Panc1 (cell line): ENCODE measurements around the gene CYGB. TPM values are rescaled to one million over a fixed set of nuclear protein-coding genes. Genes with fewer than 3 reads are reported as not detected.

ENCODE experiments used
- ATAC-seq: fragments of 200-7000 bp; cut with Tn5 transposase; 2 replicates; pipeline ENCODE4 v1.9.1; 2020; ENCODE audit warnings: mild to moderate bottlenecking, moderate library complexity
- BruUV-seq: library from RNA; stranded (reverse); fragments of 400-500 nt; replicated peaks from 2 replicates; lab custom pipeline; 2021; lab: Mats Ljungman, UMichigan
- CTCF ChIA-PET: fragments of 300-600 bp; sonication (Branson Sonifier 250); formaldehyde crosslinking; loops from one replicate; lab custom pipeline; 2022; ENCODE audit warnings: antibody characterized with exemption; lab: Charles Lee
- POLR2A ChIA-PET: fragments of 300-600 bp; sonication (Branson Sonifier 250); formaldehyde crosslinking; loops from one replicate; lab custom pipeline; 2022; ENCODE audit warnings: antibody characterized with exemption; lab: Charles Lee
- DNase-seq: peaks from one replicate; pipeline ENCODE4 v3.0.0-alpha.2; 2010; ENCODE audit warnings: low read depth, low spot score
- H3K27ac ChIP-seq: 2 replicates; pipeline ENCODE4 v1.5.1; 2011; ENCODE audit warnings: mild to moderate bottlenecking, low read length, inconsistent platforms
- H3K27me3 ChIP-seq: fragments of 200-500 bp; sonication (Bioruptor generic); 2 replicates; pipeline ENCODE4 v1.6.0; 2014; ENCODE audit warnings: low read length, inconsistent platforms; ENCODE audit not compliant: control insufficient read depth, insufficient read depth
- H3K36me3 ChIP-seq: fragments of 200-500 bp; sonication (Bioruptor generic); 2 replicates; pipeline ENCODE4 v1.5.1; 2014; ENCODE audit warnings: inconsistent platforms, mild to moderate bottlenecking, low read length, moderate library complexity; ENCODE audit not compliant: control insufficient read depth, insufficient read depth
- H3K4me1 ChIP-seq: 2 replicates; pipeline ENCODE4 v1.5.1; 2011; ENCODE audit warnings: inconsistent platforms, mild to moderate bottlenecking, low read length, moderate library complexity; ENCODE audit not compliant: control insufficient read depth, insufficient read depth
- H3K4me3 ChIP-seq, 2 experiments: 2 replicates each; pipeline ENCODE4 v1.5.1; 2011 to 2012; ENCODE audit warnings: low read depth in 2 of 2, low read length in 2 of 2, mild to moderate bottlenecking in 2 of 2, inconsistent platforms in 1 of 2, moderate library complexity in 1 of 2
- H3K9me3 ChIP-seq: fragments of 200-500 bp; sonication (Bioruptor generic); 2 replicates; pipeline ENCODE4 v1.5.1; 2014; ENCODE audit warnings: low read depth, mild to moderate bottlenecking, inconsistent platforms, low read length, moderate library complexity; ENCODE audit not compliant: control insufficient read depth, insufficient read depth
- POLR2AphosphoS5 ChIP-seq: IDR thresholded peaks from 2 replicates; pipeline ENCODE4 v1.6.1; 2012; ENCODE audit warnings: mild to moderate bottlenecking, low read depth, low read length, moderate library complexity
- SIN3A ChIP-seq: IDR thresholded peaks from 2 replicates; pipeline ENCODE4 v1.6.1; 2012; ENCODE audit warnings: low read depth, mild to moderate bottlenecking, low read length, moderate library complexity, borderline replicate concordance; ENCODE audit not compliant: insufficient read depth
- TCF7L2 ChIP-seq: IDR thresholded peaks from 2 replicates; pipeline ENCODE4 v1.6.1; 2011; ENCODE audit warnings: mild to moderate bottlenecking, low read depth, low read length, inconsistent platforms
- in situ Hi-C: cut with HindIII; loops from 2 replicates; pipeline ENCODE4 v1.10.0; 2016; ENCODE audit warnings: low sequenced_read_pairs, low pct_unique_long_range_greater_than_20kb
- intact Hi-C: fragments of 100-400 bp; cut with micrococcal nuclease; formaldehyde crosslinking; loops from one replicate; pipeline ENCODE4 v1.10.0; 2022; ENCODE audit not compliant: unreplicated experiment
- total RNA-seq: library from RNA; stranded (reverse); gene quantifications from one replicate; pipeline ENCODE4 v1.2.1, GENCODE V29; 2021; ENCODE audit not compliant: unreplicated experiment
- TF ChIP-seq, protein P1 (sequence below), 2 experiments: IDR thresholded peaks; 2 replicates each; pipeline ENCODE4 v1.6.1; 2011 to 2012; ENCODE audit warnings: low read depth in 2 of 2, control low read depth in 1 of 2, low read length in 1 of 2, mild to moderate bottlenecking in 1 of 2, moderate library complexity in 1 of 2; ENCODE audit not compliant: insufficient read depth in 1 of 2
- TF ChIP-seq, protein P2 (sequence below): fragments of 450-650 bp; IDR thresholded peaks from 2 replicates; pipeline ENCODE4 v1.5.1; 2017; ENCODE audit warnings: mild to moderate bottlenecking

Gene CYGB
- total RNA-seq, 1 experiment from 2014 or later, result 6.0 TPM

DNA sequence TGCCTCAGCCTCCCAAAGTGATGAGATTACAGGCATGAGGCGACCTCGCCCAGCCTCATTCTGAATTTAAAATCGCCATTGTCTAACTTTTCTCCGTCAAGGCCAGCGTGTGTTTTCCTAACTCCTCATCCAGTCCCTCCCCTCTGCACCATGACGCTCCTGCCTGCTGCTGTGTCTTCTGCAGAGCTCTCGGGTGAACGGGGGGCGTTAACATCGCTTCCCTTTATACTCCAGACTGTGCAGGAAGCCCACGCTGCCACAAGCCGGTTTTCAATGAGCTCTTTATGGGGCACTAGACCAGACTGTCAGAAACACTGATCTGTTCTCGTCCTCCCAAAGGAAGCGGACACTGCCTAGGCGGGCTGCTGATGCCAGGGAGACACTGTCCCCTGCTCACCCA lies 56.9 kb downstream of the CYGB start:
- CTCF ChIA-PET, result interaction anchor here (0.6 kb wide), 1 partner anchor 264 kb away, joined by 3 read pairs; no protein-coding TSS in a partner anchor
- H3K36me3 ChIP-seq, result no peaks in the 10 kb centered on the region
- no peak for TF ChIP-seq POLR2AphosphoS5
- TF ChIP-seq TCF7L2, result no peak
- no peak for TF ChIP-seq SIN3A
- TF ChIP-seq, protein P1, sequence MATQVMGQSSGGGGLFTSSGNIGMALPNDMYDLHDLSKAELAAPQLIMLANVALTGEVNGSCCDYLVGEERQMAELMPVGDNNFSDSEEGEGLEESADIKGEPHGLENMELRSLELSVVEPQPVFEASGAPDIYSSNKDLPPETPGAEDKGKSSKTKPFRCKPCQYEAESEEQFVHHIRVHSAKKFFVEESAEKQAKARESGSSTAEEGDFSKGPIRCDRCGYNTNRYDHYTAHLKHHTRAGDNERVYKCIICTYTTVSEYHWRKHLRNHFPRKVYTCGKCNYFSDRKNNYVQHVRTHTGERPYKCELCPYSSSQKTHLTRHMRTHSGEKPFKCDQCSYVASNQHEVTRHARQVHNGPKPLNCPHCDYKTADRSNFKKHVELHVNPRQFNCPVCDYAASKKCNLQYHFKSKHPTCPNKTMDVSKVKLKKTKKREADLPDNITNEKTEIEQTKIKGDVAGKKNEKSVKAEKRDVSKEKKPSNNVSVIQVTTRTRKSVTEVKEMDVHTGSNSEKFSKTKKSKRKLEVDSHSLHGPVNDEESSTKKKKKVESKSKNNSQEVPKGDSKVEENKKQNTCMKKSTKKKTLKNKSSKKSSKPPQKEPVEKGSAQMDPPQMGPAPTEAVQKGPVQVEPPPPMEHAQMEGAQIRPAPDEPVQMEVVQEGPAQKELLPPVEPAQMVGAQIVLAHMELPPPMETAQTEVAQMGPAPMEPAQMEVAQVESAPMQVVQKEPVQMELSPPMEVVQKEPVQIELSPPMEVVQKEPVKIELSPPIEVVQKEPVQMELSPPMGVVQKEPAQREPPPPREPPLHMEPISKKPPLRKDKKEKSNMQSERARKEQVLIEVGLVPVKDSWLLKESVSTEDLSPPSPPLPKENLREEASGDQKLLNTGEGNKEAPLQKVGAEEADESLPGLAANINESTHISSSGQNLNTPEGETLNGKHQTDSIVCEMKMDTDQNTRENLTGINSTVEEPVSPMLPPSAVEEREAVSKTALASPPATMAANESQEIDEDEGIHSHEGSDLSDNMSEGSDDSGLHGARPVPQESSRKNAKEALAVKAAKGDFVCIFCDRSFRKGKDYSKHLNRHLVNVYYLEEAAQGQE (IDR thresholded peaks at IDR 0.05; ENCODE audit: insufficient read depth in 1 of 2, low read depth in 2 of 2, low read length in 1 of 2), result no peak
- TF ChIP-seq, protein P2, sequence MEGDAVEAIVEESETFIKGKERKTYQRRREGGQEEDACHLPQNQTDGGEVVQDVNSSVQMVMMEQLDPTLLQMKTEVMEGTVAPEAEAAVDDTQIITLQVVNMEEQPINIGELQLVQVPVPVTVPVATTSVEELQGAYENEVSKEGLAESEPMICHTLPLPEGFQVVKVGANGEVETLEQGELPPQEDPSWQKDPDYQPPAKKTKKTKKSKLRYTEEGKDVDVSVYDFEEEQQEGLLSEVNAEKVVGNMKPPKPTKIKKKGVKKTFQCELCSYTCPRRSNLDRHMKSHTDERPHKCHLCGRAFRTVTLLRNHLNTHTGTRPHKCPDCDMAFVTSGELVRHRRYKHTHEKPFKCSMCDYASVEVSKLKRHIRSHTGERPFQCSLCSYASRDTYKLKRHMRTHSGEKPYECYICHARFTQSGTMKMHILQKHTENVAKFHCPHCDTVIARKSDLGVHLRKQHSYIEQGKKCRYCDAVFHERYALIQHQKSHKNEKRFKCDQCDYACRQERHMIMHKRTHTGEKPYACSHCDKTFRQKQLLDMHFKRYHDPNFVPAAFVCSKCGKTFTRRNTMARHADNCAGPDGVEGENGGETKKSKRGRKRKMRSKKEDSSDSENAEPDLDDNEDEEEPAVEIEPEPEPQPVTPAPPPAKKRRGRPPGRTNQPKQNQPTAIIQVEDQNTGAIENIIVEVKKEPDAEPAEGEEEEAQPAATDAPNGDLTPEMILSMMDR, result no peak
- no peaks in the 10 kb centered on the region for H3K4me1 ChIP-seq
- no peaks in the 10 kb centered on the region for H3K27me3 ChIP-seq
- H3K9me3 ChIP-seq, result no peaks in the 10 kb centered on the region
- H3K4me3 ChIP-seq, result no peak overlapping the region
- BruUV-seq, result no TSS peak
- no peak overlapping the region for H3K27ac ChIP-seq
- POLR2A ChIA-PET, result no interaction called here
- DNase-seq, result no peak
- in situ Hi-C loops (no loop called here), intact Hi-C loops (no loop called here)
- ATAC-seq, result no peak

DNA sequence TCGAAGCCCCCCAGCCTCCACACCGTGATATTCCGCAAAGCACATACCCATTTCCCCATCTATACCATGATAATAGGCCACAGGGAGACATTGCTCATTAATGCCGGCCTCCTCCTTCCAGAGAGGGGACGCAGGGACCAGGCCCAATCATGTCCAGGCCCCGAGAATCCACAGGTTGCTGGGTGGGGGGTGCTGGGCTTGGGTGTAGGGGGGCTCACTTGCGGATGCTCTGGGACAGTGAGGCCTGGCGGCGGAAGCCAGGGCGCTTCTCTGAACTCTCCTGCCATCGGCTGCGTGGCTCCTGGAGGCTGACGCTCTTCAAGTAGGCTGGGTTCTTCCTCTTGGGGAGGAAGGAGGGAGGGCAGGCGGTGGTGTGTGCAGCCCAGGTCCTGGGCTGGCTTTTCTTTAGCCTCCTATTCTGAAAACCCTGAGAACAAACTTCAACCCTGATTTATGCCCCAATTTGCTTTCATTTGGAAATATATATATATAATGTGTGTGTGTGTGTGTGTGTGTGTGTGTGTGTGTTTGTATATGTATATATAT lies 57.9 kb downstream of the CYGB start:
- POLR2A ChIA-PET, result no interaction called here
- TF ChIP-seq, protein P1 (IDR thresholded peaks at IDR 0.05; ENCODE audit: insufficient read depth in 1 of 2, low read depth in 2 of 2, low read length in 1 of 2), result no peak
- no peak for TF ChIP-seq POLR2AphosphoS5
- TF ChIP-seq, protein P2, result no peak
- TF ChIP-seq SIN3A, result no peak
- TF ChIP-seq TCF7L2, result no peak
- in situ Hi-C loops, result no loop called here
- no peaks in the 10 kb centered on the region for H3K9me3 ChIP-seq
- ATAC-seq (no peak), DNase-seq (no peak)
- H3K27ac ChIP-seq, result no peak overlapping the region
- CTCF ChIA-PET, result interaction anchor here (0.5 kb wide), 1 partner anchor 54 kb away, joined by 10 read pairs; no protein-coding TSS in a partner anchor
- H3K27me3 ChIP-seq, result no peaks in the 10 kb centered on the region
- intact Hi-C loops, result no loop called here
- no peak overlapping the region for H3K4me3 ChIP-seq
- no peaks in the 10 kb centered on the region for H3K36me3 ChIP-seq
- no peaks in the 10 kb centered on the region for H3K4me1 ChIP-seq
- no TSS peak for BruUV-seq
